IMR-90 (cell line): ENCODE measurements around the gene ZNF521. TPM values are rescaled to one million over a fixed set of nuclear protein-coding genes. Genes with fewer than 3 reads are reported as not detected.

Experiments used
- ATAC-seq: fragments of 200-7000 bp; cut with Tn5 transposase; 2 replicates; pipeline ENCODE4 v1.9.1; 2020; ENCODE audit warnings: low read depth, mild to moderate bottlenecking, moderate library complexity
- BruUV-seq: library from RNA; stranded (reverse); fragments of 400-500 nt; replicated peaks from 2 replicates; lab custom pipeline; 2021; lab: Mats Ljungman, UMichigan
- CTCF ChIA-PET: fragments of 300-600 bp; formaldehyde crosslinking; extraction: SDS; loops from one replicate; lab custom pipeline; 2021; ENCODE audit warnings: antibody characterized with exemption; lab: Yijun Ruan, JAX
- POLR2A ChIA-PET: fragments of 300-600 bp; sonication (Branson Sonifier 250); formaldehyde crosslinking; loops from one replicate; lab custom pipeline; 2022; ENCODE audit warnings: antibody characterized with exemption; ENCODE audit not compliant: unreplicated experiment; lab: Charles Lee
- DNase-seq: peaks from one replicate; pipeline ENCODE4 v3.0.0; 2013
- H2AFZ ChIP-seq: replicated peaks from 2 replicates; pipeline ENCODE3; 2013; ENCODE audit warnings: low read length, mild to moderate bottlenecking; ENCODE audit not compliant: poor library complexity
- H2AK5ac ChIP-seq: 2 replicates; pipeline ENCODE4 v1.6.1; 2013; ENCODE audit warnings: low read depth, low read length, inconsistent platforms
- H2AK9ac ChIP-seq: replicated peaks from 2 replicates; pipeline ENCODE3; 2013; ENCODE audit warnings: mild to moderate bottlenecking, low read depth, low read length, moderate library complexity; ENCODE audit not compliant: poor library complexity
- H2BK120ac ChIP-seq: 2 replicates; pipeline ENCODE4 v1.6.1; 2013; ENCODE audit warnings: low read depth, low read length, inconsistent platforms
- H2BK15ac ChIP-seq: 3 replicates; pipeline ENCODE4 v1.6.1; 2013; ENCODE audit warnings: low read depth, low read length, inconsistent platforms
- H2BK20ac ChIP-seq: 2 replicates; pipeline ENCODE4 v1.6.1; 2013; ENCODE audit warnings: low read depth, mild to moderate bottlenecking, inconsistent platforms, low read length, moderate library complexity
- H2BK5ac ChIP-seq: 2 replicates; pipeline ENCODE4 v1.6.1; 2013; ENCODE audit warnings: mild to moderate bottlenecking, low read depth, low read length, inconsistent platforms; ENCODE audit not compliant: poor library complexity, severe bottlenecking
- H3K14ac ChIP-seq: replicated peaks from 2 replicates; pipeline ENCODE4 v1.6.1; 2013; ENCODE audit warnings: low read depth, low read length, inconsistent platforms
- H3K18ac ChIP-seq: 2 replicates; pipeline ENCODE4 v1.6.1; 2013; ENCODE audit warnings: low read depth, low read length, control low read depth
- H3K23ac ChIP-seq: 2 replicates; pipeline ENCODE4 v1.6.1; 2013; ENCODE audit warnings: low read depth, low read length, inconsistent platforms
- H3K27ac ChIP-seq: 2 replicates; pipeline ENCODE4 v1.5.1; 2013; ENCODE audit warnings: mild to moderate bottlenecking, control low read depth, low read length; ENCODE audit not compliant: insufficient read depth
- H3K27me3 ChIP-seq: 2 replicates; pipeline ENCODE4 v1.6.1; 2013; ENCODE audit warnings: low read length; ENCODE audit not compliant: control insufficient read depth, insufficient read depth
- H3K36me3 ChIP-seq: 2 replicates; pipeline ENCODE4 v1.6.1; 2013; ENCODE audit warnings: low read length, mixed read lengths; ENCODE audit not compliant: control insufficient read depth, insufficient read depth
- H3K4ac ChIP-seq: 2 replicates; pipeline ENCODE4 v1.6.1; 2013; ENCODE audit warnings: low read depth, low read length, inconsistent platforms
- H3K4me1 ChIP-seq: 2 replicates; pipeline ENCODE4 v1.6.1; 2013; ENCODE audit warnings: low read length, mixed read lengths; ENCODE audit not compliant: control insufficient read depth, insufficient read depth
- H3K4me2 ChIP-seq: 2 replicates; pipeline ENCODE4 v1.6.1; 2013; ENCODE audit warnings: low read depth, mild to moderate bottlenecking, control low read depth, low read length, moderate library complexity
- H3K4me3 ChIP-seq: 2 replicates; pipeline ENCODE4 v1.5.1; 2013; ENCODE audit warnings: low read depth, mild to moderate bottlenecking, control low read depth, low read length, moderate library complexity; ENCODE audit not compliant: insufficient read depth
- H3K56ac ChIP-seq: 2 replicates; pipeline ENCODE4 v1.6.1; 2013; ENCODE audit warnings: low read length, inconsistent platforms; ENCODE audit not compliant: insufficient read depth; ENCODE audit errors: extremely low read depth
- H3K79me1 ChIP-seq, 2 experiments: 2 replicates each; pipeline ENCODE4 v1.6.1; 2013; ENCODE audit warnings: low read length in 2 of 2, inconsistent platforms in 1 of 2, low read depth in 1 of 2
- H3K9ac ChIP-seq: 2 replicates; pipeline ENCODE4 v1.6.1; 2013; ENCODE audit warnings: low read depth, low read length, control low read depth
- H3K9me1 ChIP-seq: 2 replicates; pipeline ENCODE4 v1.6.1; 2013; ENCODE audit warnings: low read length, inconsistent platforms; ENCODE audit not compliant: insufficient read depth
- H3K9me3 ChIP-seq: 2 replicates; pipeline ENCODE4 v1.6.1; 2013; ENCODE audit warnings: low read length; ENCODE audit not compliant: control insufficient read depth, insufficient read depth
- H4K20me1 ChIP-seq: 2 replicates; pipeline ENCODE4 v1.6.1; 2013; ENCODE audit warnings: low read length, inconsistent platforms; ENCODE audit not compliant: insufficient read depth
- H4K5ac ChIP-seq: 2 replicates; pipeline ENCODE4 v1.6.1; 2013; ENCODE audit warnings: mild to moderate bottlenecking, low read depth, low read length, control low read depth
- H4K8ac ChIP-seq, 2 experiments: 2 replicates each; pipeline ENCODE4 v1.6.1; 2013; ENCODE audit warnings: low read depth in 2 of 2, low read length in 2 of 2, control low read depth in 1 of 2, inconsistent platforms in 1 of 2
- H4K91ac ChIP-seq: 2 replicates; pipeline ENCODE4 v1.6.1; 2013; ENCODE audit warnings: low read depth, low read length, inconsistent platforms; ENCODE audit not compliant: insufficient read depth
- MAZ ChIP-seq: IDR thresholded peaks from 2 replicates; pipeline ENCODE4 v1.6.1; 2012; ENCODE audit warnings: low read depth, mild to moderate bottlenecking, low read length, improper control_type of control experiment, moderate library complexity, borderline replicate concordance
- RCOR1 ChIP-seq: IDR thresholded peaks from 2 replicates; pipeline ENCODE4 v1.6.1; 2012; ENCODE audit warnings: mild to moderate bottlenecking, low read length, improper control_type of control experiment; ENCODE audit not compliant: insufficient replicate concordance
- SMC3 ChIP-seq: fragments of 150-350 bp; IDR thresholded peaks from 2 replicates; pipeline ENCODE4 v1.6.1; 2016; ENCODE audit warnings: low read depth, mild to moderate bottlenecking, antibody characterized with exemption, low read length, moderate library complexity
- WGBS, 2 experiments: methylation state at CpG; one replicate each; pipeline versions ENCODE4 v1.1.5 to v1.1.7; 2013; ENCODE audit warnings: missing lambda C conversion rate in 2 of 2; ENCODE audit not compliant: insufficient read length in 1 of 2; ENCODE audit errors: extremely low coverage in 2 of 2; 5-methylcytosine and 5-hydroxymethylcytosine counted together
- dilution Hi-C: fragments of 300-500 bp; cut with HindIII; formaldehyde crosslinking; loops from one replicate; pipeline ENCODE4 v1.14.3; 2018; ENCODE audit warnings: low sequenced_read_pairs; ENCODE audit not compliant: unreplicated experiment
- in situ Hi-C: fragments of 300-500 bp; cut with MboI; formaldehyde crosslinking; loops from 3 replicates; pipeline ENCODE4 v1.14.3; 2019; ENCODE audit warnings: low sequenced_read_pairs, inconsistent platforms, mixed read lengths
- intact Hi-C: fragments of 100-400 bp; cut with micrococcal nuclease; formaldehyde crosslinking; loops from 2 replicates; pipeline ENCODE4 v1.10.0; 2022
- polyA plus RNA-seq, 3 experiments: library from polyadenylated mRNA; depleted of rRNA; stranded (reverse); fragments of >200 nt; gene quantifications; 2 replicates each; pipeline ENCODE4 v1.2.3, GENCODE V29; 2012; ENCODE audit warnings: low replicate concordance in 1 of 3
- total RNA-seq: library from RNA; depleted of rRNA; stranded (reverse); fragments of >200 nt; gene quantifications from 2 replicates; pipeline ENCODE4 v1.2.3, GENCODE V29; 2012

Gene ZNF521
- total and polyA plus RNA-seq, 2 of the 4 experiments (the other 2 are of a cell fraction), result 21.5 to 59.3 TPM

- no peak overlapping the region for H3K4me2 ChIP-seq
- dilution Hi-C loops, result no loop called here
- no peak overlapping the region for H3K18ac ChIP-seq
- no peak overlapping the region for H3K4ac ChIP-seq
- H3K4me1 ChIP-seq, result 0 out of 2 replicates have a peak, but pooled peaks cover 3% of the 10 kb centered on the region
- H3K9me1 ChIP-seq, result 0 out of 2 replicates have a peak, but pooled peaks cover 6% of the 10 kb centered on the region
- no peak overlapping the region for H3K27ac ChIP-seq
- no peak overlapping the region for H2BK15ac ChIP-seq
- no CpG with 5 or more reads among the region's 4 CpGs for WGBS, 2 experiments
- H4K8ac ChIP-seq, result no peak overlapping the region
- no peak overlapping the region for H3K9ac ChIP-seq
- no peak overlapping the region for H2BK20ac ChIP-seq
- no peak overlapping the region for H2BK120ac ChIP-seq
- no peak overlapping the region for H2BK5ac ChIP-seq
- BruUV-seq, result no TSS peak
- peaks cover 40 to 55% of the 10 kb centered on the region in 2 experiments for H3K79me1 ChIP-seq
- ATAC-seq (peak; percentile 11; the same call in 1 of the 2 replicates), DNase-seq (peak; percentile 6)
- TF ChIP-seq RCOR1 (no peak), MAZ (no peak), SMC3 (no peak)
- in situ Hi-C loops, result no loop called here
- H2AK5ac ChIP-seq, result no peak overlapping the region
- peaks cover 20% of the 10 kb centered on the region for H4K20me1 ChIP-seq
- H3K23ac ChIP-seq, result no peak overlapping the region
- H3K9me3 ChIP-seq, result no peaks in the 10 kb centered on the region
- no peak overlapping the region for H4K5ac ChIP-seq
- H2AK9ac ChIP-seq, result no peak overlapping the region
- H3K27me3 ChIP-seq, result no peaks in the 10 kb centered on the region
- H2AFZ ChIP-seq, result no peak overlapping the region
- ChIA-PET POLR2A (interaction anchor here (0.5 kb wide), 1 partner anchor 339 kb away, joined by 4 read pairs; no protein-coding TSS in a partner anchor), CTCF (no interaction called here)
- H3K4me3 ChIP-seq, result no peak overlapping the region
- H3K36me3 ChIP-seq, result peaks cover 6% of the 10 kb centered on the region
- H3K14ac ChIP-seq, result no peak overlapping the region
- intact Hi-C loops, result no loop called here
- no peak overlapping the region for H3K56ac ChIP-seq
- no peak overlapping the region for H4K91ac ChIP-seq
These were observed 25.5 kb downstream of the ZNF521 start for GRCh38 chr18:25326361-25326952.
